Jurkat, Clone E6-1 (cell line): ENCODE results near the gene MSRB3.

Source experiments
- DNase-seq: peaks from one replicate; pipeline ENCODE4 v3.0.0-alpha.2; 2011; ENCODE audit warnings: low read depth, low spot score
- H3K4me3 ChIP-seq: 2 replicates; pipeline ENCODE4 v1.5.1; 2011; ENCODE audit warnings: mild to moderate bottlenecking, low read length, control low read depth, moderate library complexity

Gene MSRB3

DNA sequence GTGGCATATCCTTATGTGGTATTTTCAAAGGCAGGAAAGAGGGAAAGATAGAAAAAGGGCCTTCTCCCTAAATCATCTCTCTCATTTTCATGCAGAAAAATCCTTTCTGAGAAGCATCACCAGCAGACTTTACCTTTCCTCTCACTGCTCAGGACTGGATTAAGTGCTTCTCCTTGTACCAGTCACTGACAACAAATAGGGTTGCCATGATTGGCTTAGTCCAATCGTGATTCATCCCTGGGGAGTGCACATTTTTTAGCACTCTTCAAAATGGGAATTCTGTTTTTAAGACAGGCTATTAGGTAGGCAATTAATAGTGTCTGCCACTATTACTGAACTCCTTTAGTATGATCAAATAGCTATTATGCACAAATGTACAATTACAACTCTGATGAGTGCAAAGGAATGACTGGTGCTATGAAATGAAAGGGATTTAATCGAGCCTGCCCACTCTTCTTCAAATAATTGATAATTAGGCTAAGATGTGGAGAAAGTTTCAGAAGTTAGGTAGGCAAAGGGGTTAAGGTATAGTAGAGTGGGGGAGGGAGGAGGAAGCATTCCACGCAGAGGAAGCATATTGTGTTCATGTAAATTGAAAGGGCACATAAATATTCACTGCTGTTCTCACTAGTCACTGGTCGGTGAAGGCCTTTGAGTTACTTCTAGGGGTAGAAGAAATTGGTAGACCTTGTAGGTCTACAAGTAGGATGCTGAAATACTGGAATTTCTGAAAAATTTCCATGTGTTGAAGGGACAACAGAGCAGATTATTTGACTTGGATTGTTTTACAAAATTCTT, 84.0 kb downstream of the MSRB3 start:
- H3K4me3 ChIP-seq, result no peak overlapping the region
- DNase-seq, result no peak

DNA sequence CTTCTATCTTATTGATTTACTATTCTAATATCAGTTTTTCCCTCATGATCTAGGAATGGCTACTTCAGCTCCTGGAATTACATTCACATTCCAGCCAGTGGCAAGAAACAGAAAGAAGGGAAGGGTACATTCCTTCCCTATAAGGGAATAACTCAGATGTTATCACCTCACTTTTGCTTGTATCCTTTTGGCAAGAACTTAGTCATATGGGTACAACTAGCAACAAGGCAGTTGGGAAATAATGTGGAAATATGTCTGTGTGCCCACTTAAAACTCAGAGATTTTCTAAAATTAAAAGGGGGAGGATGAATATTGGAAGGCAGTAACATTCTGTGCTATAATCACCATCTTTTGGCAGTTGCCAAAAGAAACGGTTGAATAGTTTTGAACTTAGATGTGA, 85.6 kb downstream of the MSRB3 start:
- H3K4me3 ChIP-seq, result no peak overlapping the region
- DNase-seq, result no peak

DNA sequence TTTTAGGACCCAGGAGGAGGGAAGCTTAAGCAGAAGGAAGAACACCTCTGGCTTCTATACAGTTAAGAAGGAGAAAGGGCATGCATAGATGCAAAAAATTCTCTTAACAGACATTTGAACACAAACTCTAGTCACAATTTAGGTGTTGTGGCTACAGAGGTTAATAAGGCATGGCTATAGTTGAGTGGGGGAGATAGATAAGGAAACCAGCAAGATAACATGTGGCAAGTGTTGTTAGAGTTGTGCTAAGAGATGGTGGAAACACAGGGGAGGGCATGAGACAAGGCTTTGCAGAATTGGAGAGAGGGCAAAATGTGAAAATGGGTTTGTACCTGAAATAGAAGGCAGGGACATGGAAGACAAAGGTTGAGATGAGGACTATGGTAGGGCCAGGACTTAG, 88.9 kb downstream of the MSRB3 start:
- DNase-seq, result no peak
- H3K4me3 ChIP-seq, result no peak overlapping the region

DNA sequence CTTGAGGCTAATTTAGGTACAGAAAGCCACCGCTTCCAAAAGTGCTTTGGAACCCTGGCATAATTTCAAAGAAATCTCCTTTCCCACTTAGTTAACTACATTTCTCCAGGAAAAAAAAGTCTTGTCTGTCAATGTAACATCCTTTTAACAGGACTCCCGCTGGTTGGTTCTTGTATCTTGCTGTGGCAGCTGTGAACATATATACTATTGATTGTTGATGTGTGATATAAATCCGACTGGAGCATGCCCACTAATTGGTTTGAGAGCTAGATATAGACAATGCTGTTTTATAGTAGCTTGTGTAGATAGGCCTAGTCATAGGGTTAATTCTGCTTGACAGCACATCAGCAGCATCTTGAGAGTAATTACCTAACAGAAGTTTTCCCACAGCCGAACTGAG, 89.6 kb downstream of the MSRB3 start:
- H3K4me3 ChIP-seq, result no peak overlapping the region
- DNase-seq, result no peak

DNA sequence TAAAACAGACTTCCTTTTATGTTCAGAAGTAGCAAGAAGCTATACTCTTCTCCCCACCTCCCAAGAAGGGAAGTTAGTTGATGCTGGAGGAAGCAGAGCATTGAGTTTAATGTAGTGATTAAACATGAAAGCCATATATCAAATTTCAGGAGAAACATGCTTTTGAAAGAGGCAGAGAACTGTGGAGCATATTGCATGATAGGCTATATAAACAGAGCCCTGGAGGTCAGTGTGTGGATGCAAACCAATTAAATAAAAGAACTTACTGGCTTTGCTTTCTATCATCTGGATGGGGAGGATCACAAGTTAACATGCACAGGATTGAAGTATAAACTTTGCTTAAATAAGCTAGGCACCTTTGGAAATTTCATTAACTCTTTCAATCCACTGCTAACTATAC, 94.1 kb downstream of the MSRB3 start:
- H3K4me3 ChIP-seq, result no peak overlapping the region
- no peak for DNase-seq

DNA sequence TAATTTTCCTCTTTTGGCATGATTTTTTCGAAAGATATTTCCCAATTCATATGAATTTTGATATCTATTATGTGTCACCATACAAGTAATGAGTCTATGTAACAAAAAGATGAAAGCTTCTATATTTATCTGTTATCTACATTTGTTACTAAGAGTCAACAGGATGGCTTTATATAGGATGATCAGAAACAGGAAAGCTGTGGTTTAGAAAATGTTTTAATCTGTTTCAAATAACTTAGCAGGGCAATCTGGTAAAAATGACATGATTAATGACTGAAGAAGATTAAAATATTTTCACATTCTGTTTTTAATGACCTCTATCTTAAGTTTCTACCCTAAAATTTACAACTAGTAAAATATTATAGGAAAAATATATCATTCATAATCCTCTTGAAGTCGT, 105.8 kb downstream of the MSRB3 start:
- no peak for DNase-seq
- no peak overlapping the region for H3K4me3 ChIP-seq

DNA sequence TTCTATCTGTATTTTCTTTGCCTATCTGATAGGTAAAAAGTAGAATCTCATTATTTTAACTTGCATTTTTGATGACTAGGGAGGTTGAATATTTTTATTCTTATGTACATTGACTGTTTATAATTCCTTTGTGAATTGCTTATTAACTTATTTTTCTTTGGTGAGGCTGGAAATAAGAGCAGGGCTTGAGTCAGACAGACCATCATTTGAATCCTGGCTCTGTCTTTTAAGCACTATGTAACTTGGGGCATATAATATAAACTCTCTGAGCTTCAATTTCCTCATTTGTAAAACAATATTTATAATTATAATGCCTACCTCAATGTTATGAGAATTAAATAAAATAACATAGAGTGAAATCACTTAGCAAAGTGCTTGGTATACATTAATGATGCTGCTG, 108.9 kb downstream of the MSRB3 start:
- H3K4me3 ChIP-seq, result no peak overlapping the region
- no peak for DNase-seq

DNA sequence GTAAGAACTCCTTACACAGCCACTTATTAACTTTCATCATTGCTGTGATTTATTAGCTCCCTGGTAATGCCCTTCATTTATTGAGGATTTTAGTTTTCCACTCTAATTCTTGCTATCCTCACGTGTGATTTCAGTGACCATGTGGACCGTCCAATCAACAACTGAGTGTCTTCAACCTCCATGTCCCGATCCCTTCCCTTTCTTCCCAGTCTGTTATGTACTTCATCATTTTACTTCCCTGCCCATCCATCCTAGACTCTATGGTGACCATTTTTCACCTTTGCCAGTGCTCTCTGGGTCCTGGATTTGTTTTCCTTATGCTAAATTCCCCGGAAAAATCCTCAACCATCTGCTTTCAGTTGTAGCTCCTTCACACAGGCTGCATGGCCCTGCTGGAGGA, 111.0 kb downstream of the MSRB3 start:
- no peak overlapping the region for H3K4me3 ChIP-seq
- no peak for DNase-seq

DNA sequence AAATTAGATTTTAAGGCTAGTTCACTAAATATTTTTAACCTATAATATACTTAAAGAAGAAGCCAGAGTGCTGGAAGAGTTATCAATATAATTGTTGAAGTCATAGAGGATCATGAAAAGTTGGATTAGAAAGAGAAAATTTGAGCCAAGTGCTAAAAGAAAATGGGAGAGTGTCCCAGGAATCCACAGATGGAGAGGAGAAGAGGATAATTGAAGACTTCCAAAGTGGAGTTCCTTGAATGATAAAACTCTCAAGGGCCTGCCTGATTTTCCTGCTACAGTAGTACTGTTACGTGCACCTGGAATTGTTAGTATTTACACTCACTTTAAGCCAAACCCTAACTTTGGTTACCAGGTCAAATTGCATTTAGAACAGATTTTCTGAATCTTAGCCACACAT, 113.2 kb downstream of the MSRB3 start:
- DNase-seq, result no peak

DNA sequence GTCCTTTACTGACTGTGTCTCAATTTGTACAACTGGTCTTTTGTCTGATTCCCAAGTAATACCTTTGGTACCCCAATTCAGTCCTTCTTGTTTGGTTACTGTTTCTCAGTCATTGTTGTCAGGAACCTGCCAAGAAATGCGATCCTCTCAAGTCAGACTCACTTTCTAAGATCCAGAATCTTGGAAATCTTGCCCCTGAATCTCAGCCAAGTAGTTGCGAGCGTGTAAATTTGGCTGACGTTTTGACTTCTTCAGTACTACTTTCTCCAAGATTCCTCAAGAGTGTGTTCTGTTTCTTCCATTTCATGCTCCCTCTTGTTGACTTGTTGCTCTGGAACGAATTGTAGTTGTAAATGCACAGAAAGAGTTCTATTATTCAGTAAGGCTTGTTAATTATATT, 114.0 kb downstream of the MSRB3 start:
- H3K4me3 ChIP-seq, result no peak overlapping the region
- no peak for DNase-seq

More for the DNA sequence above, 113.2 kb downstream of the MSRB3 start:
- no peak overlapping the region for H3K4me3 ChIP-seq

DNA sequence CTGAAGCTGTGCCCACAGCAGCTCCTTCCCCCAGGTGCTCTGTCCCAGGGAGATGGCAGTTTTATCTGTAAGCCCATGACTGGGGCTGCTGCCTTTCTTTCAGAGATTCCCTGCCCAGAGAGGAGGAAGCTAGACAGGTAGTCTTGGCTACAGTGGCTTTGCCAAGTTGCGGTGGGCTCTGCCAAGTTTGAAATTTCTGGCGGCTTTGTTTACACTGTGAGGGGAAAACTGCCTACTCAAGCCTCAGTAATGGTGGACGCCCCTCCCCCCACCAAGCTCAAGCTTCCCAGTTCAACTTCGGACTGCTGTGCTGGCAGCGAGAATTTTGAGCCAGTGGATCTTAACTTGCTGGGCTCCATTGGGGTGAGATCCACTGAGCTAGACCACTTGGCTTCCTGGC, 124.7 kb downstream of the MSRB3 start:
- H3K4me3 ChIP-seq, result no peak overlapping the region
- DNase-seq, result no peak

DNA sequence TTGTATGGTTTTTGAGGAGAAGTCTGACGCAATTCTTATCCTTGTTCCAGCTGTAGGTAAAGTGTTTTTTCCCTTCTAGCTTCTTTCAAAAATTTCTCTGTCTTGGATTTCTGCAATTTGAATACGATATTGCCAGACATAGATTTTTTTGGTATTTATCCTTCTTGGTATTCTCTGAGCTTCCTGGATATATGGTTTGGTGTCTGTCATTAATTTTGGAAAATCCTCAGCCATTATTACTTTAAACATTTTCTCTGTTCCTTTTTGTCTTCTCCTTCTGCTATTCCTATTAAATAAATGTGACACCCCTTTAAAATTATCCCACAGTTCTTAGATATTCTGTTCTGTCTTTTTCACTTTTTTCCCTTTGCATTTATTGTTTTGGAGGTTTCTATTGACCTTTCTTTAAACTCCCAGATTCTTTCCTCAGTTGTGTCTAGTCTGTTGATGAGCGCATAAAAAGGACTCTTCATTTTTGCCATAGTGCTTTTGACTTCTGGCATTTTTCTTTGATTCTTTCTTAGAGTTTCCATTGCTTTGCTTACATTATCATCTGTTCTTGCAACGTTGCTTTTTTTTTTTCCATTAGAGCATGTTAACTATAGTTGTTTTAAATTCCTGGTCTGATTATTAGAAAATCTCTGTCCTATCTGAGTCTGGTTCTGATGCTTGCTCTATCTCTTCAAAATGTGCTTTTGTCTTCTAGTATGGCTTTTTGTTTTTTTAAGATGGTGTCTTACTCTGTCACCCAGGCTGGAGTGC, 129.1 kb downstream of the MSRB3 start:
- no peak overlapping the region for H3K4me3 ChIP-seq
- DNase-seq, result no peak

DNA sequence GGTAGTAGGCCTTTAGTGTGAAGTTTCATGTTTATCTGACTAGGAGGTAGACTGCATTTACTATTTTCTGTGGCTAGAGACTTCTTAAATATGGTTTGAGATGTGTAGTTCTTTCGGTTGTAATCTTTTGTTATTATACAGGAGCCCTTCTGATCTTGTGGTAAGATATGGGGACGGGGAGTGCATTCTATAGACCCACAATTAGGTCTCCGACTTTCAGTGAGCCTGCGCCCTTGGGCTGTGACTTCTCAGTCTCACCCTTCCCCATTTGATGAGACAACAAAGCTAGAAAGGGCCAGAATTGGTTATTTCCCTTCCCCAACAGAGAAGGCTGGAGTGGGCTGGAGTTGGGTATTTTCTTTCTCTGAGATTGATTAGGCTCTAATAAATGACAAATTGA, 130.0 kb downstream of the MSRB3 start:
- DNase-seq, result peak; percentile 7
- no peak overlapping the region for H3K4me3 ChIP-seq

DNA sequence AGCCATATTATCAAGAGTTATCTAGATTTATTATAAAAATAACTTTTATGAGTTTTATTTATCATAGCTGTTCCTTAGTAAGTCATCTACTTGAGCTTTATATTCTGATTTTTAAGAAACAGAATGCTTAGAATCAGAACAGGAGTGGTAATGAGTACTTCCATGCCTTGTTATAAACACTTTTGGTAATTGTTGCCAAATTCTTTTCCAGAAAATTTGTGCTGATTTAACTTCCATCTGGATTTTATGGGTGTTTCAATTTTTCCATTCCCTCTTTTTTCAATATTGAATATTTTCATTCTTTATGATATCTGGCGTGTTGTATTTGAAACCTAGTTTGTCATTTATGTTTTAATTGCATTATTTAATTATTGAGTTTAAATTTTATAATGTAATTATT, 131.2 kb downstream of the MSRB3 start:
- DNase-seq, result no peak
- no peak overlapping the region for H3K4me3 ChIP-seq

DNA sequence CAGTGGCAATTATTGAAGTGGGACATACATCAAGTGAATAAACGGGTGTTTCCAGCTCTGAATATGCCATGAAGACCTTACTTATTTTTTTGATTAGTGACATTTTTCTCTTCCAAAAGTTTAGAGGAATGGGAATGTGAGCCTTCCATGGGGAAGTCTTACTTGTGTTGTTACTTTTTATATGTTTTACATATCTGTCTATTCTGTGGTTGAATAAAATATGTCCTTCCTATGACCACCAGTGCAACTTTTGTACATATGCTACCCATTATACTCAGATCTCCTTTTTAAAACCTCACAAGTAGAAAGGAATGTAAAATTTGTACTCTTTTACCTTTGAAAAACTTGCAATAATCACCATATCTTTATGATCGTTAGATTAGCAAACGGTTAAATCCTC, 132.7 kb downstream of the MSRB3 start:
- H3K4me3 ChIP-seq, result no peak overlapping the region
- DNase-seq, result no peak

DNA sequence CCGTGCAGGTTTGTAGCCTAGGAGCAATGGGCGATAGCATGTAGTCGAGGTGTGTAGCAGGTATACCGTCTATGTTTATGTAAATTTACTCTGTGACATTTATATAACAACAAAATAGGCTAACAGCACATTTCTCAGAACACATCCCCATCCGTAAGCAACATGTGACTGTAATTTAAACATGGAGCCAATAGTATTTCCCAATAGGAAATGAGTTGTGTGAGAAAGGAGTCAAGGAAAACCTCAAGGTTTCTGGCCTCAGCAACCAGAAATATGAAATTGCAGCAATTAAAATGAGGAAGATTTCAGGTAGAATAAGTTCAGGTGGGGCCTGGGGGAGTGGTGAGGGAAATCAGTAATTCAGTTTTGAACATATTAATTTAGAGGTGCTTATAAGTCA, 136.0 kb downstream of the MSRB3 start:
- DNase-seq, result no peak
- no peak overlapping the region for H3K4me3 ChIP-seq

DNA sequence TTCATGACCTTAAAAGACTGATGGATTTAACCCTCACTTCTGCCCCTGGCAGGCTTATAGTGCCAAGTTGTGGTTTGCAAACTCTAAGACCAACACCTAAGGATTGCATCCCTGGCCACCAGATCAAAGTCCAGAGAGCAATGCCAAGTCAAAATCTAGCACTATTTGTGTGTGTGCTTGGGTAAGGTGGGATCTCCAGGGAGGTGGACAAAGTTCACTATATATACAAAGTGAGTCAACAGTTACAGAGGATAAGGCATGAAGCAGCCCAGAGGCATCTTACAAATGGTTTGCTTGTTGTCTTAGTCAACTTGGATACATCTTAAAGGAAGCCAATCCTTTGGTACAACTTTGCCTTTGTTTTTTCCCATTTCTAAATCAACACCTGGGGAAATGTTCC, 137.3 kb downstream of the MSRB3 start:
- no peak overlapping the region for H3K4me3 ChIP-seq
- no peak for DNase-seq

DNA sequence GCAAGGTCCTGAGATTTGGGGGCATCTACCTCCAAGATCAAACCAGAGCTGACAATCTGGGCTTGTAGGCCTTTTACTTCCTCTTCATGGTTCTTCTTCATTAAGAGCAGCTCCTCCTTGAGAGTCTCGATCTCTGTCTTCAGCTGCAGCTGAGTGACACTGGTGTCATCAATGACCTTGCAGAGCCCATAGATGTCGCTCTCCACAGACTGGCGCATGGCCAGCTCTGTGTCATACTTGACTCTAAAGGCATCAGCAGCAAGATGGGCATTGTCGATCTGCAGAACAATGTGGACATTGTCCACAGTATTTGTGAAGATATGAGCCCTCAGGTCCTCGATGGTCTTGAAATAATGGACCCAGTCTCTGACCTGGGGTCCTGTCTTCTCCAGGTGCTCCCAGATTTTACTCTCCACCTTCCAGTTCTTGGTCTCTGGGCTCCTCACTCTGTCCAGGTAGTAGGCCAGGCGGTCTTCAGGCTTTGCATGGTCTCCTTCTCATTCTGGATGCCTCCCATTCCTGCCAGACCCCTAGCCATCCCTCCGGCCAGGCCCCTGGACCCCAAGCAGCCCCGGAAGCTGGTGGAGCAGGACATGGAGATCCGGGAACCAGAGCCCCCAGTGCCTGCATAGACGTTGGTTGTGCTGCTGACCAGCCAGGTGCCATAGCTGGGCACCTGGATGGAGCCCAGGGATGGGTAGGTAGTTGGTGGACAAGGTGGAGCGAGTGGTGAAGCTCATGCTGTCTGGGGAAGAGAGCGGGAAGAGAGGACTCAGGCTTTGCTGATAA, 141.0 kb downstream of the MSRB3 start:
- H3K4me3 ChIP-seq, result no peak overlapping the region
- peak; percentile 5 for DNase-seq

DNA sequence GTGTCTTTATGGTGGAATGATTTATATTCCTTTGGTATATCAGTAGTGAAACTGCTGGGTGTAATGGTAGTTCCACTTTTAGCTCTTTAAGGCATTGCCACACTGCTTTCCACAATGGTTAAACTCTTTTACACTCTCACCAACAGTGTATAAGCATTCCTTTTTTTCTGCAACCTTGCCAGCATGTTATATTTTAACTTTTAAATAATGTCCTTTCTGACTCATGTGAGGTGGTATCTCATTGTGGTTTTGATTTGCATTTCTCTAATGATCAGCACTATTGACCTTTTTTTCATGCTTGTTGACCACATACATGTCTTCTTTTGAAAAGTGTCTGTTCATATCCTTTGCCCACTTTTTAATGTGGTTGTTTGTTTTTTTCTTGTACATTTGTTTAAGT, 142.5 kb downstream of the MSRB3 start:
- no peak for DNase-seq
- H3K4me3 ChIP-seq, result no peak overlapping the region

DNA sequence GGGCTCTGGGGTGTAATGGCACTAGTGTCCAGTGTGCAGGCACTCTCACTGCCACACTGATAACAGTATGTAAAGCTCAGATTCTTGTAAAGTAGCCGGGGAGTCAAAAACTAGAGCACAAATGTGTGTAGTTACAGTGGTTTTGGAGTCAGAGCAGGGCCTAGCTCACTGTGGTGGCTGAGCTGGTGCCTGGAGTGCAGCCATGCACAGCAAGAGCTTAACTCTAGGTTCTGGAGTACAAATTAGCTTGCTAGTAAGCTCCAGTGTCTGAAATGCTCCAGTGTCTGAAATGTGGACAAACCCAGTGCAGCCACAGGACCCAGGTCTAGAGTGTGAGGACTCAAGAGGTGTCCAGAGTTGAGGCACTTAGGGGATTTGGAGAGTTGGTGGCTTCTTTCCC, 149.2 kb downstream of the MSRB3 start:
- DNase-seq, result no peak
- no peak overlapping the region for H3K4me3 ChIP-seq
